Measurements from ENCODE around the gene CEP112.

Gene CEP112

DNA sequence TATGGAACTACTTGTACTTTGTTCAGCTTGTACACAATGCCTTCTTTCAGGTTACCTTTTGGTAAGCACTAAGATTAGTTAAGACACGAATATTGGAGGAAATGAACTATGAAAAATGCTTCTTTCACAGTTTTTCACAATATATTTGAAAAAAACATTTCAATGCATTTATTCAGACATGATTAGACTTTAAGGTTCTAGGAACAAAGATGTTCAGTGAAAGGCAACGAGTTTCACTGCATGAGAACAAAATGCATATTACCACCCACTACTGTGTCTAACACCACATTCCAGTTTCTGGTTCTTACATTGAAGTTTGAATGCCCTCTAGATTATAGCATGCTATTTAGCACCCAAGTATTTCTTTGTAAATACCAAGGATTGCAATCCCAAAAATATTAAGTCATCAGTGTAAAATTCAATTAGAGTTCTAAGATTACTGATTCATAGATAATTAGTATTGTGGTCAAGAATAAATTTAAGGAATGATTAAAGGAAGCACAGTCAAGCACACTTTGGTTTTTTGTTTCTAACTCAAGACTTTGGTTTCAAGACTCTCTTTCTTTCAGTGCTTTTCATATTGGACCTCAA is 261.7 kb downstream of the CEP112 start:
- DNase-seq (ENCODE audit: low spot score) = no peak

DNA sequence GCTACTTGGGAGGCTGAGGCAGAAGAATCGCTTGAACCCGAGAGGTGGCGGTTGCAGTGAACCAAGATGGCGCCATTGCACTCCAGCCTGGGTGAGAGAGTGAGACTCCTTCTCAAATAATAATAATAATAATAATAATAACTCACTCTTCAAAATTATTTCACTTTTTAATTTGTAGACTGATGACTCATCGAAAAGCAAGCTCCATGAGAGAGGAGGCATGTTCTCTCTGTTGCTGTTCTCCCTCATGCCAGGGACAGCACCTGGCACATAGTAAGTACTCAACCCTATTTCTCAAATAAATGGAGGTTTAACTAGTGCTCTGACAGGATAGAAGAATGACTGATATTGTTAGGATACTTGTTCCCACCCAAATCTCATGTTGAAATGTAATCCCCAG is 265.3 kb downstream of the CEP112 start:
- DNase-seq (ENCODE audit: low spot score) = no peak

DNA sequence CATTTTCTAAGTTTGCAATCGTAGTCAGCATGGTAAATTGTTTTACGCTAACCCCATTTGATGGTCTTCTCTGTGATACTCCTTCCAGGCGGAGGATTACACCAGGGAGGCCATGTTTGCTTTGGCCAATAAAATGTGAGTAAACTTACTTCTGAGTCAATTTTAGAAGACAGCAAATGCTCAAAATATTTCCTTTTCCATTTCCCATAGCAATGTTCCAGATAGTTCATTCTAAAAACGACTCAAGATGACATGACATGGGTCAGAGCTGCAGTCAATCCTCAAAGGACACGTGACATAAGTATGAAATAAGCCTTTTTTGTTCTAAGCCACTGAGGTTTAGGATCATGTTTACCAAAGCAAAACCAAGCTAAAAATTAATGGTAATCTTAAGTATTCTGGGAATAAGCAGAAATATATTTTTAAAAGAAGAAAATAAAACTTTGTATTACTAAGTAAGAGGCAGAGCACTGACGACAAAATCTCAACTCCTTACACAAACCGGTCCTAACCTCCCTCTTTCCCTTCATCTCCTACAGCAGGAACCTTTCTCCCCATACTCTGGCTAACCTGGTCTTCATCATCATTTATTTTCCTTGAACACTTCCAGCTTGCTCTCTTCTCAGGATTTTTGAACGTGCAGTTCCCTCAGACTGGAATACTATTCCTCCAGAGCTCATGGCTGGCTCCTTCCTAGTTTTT is 266.2 kb downstream of the CEP112 start:
- no peak for DNase-seq (ENCODE audit: low spot score)

DNA sequence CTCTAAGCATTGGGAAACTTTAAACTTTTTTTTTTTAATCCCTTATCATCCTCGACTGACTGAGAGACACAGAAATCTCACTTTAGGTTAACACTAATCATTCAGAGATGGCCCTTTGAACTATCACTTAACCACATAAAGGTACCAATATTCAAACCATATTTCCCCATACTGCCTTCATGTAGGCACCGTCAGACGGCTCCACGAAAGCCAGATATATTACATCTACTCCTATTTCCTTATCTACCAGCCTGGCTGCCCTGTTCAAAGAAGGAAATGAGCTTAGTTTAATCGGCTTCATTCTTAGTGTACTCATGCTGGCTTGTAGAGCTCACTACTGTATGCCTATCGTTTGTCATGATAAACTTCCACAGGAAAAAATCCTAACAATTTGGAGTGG is 270.9 kb downstream of the CEP112 start:
- DNase-seq (ENCODE audit: low spot score) = no peak

- DNase-seq (ENCODE audit: low spot score) = no peak
Measured at GRCh38 chr17:65918916-65919315, 273.0 kb downstream of the CEP112 start.

GRCh38 chr17:65918500-65918899 is 273.4 kb downstream of the CEP112 start:
- DNase-seq (ENCODE audit: low spot score) = no peak

- DNase-seq (ENCODE audit: low spot score) = no peak
Measured at GRCh38 chr17:65917560-65917959, 274.4 kb downstream of the CEP112 start.

DNA sequence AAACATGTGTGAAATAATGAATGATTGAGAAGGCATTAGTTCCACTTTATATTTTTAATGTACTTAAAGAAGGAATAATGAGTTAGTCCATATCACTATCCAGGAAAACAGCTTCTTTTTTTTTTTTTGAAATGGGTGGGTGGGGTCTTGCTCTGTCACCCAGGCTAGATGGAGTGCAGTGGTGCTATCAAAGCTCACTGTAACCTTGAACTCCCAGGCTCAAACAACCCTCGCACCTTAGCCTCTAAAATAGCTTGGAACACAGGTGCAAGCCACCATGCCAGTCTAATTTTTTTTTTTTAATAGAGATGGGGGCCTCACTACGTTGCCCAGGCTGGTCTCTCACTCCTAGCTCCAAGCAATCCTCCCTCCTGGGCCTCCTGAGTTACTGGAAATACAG is 275.5 kb downstream of the CEP112 start:
- no peak for DNase-seq (ENCODE audit: low spot score)

- DNase-seq (ENCODE audit: low spot score) = no peak
Measured at GRCh38 chr17:65914784-65915342, 277.1 kb downstream of the CEP112 start.

- DNase-seq (ENCODE audit: low spot score) = no peak
Measured at GRCh38 chr17:65913326-65913850, 278.5 kb downstream of the CEP112 start.

DNA sequence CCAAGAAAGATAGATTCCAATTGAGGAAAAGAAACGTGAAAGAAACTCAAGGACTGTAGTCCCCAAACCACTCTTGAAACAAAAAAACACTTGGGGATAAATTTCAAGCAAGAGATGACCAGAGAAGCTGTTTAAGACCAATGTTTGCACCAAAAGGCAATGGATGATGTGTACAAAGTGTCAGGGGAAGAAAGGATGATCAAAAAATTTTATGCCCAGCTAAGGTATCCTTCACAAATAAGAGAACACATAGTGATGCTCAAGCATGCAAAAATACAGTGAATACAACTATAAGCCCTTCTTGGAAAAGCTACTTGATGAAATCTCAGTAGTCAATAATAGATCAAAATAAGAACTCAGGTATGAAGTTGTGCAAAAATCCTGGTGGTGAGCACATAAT is 281.1 kb downstream of the CEP112 start:
- DNase-seq (ENCODE audit: low spot score) = no peak

GRCh38 chr17:65902831-65903522 is 289.0 kb downstream of the CEP112 start:
- no peak for DNase-seq (ENCODE audit: low spot score)

GRCh38 chr17:65902155-65902554 is 289.8 kb downstream of the CEP112 start:
- no peak for DNase-seq (ENCODE audit: low spot score)

DNA sequence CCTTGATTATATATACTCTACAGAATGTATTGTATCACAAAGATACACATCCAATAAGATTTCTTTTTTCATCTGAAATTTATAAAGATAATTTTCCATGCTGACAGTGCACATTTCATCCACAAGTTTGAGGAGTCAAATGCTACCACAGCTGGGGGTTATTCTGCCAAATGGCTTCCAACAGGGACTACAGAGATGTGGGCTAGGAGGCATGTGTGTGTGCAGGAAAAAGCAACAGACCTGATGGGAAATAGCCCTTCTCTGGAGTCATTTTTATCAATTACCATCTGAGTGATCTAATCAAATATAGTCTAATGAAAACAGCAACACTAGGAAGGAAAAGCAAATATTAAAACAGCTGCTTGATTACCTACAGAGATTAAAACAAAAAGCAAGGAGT is 290.5 kb downstream of the CEP112 start:
- no peak for DNase-seq (ENCODE audit: low spot score)

DNA sequence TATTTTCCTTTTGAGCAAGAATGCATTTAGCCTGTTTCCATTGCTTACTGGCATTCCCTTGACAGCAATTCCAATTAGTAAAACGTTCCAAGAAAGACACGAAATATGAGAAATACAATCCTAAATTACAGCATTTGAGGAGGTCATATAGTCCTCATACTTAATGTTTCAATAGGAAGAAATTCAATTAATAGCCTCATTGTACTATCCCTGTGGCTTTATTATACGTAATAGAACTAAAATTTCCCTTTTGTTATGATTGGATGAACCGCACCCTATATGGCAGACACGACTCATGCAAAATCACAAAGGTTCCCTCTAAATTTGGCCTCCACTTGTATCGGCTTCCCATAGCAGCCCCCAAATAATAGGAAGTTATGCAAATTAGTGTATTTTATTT is 291.7 kb downstream of the CEP112 start:
- no peak for DNase-seq (ENCODE audit: low spot score)

DNA sequence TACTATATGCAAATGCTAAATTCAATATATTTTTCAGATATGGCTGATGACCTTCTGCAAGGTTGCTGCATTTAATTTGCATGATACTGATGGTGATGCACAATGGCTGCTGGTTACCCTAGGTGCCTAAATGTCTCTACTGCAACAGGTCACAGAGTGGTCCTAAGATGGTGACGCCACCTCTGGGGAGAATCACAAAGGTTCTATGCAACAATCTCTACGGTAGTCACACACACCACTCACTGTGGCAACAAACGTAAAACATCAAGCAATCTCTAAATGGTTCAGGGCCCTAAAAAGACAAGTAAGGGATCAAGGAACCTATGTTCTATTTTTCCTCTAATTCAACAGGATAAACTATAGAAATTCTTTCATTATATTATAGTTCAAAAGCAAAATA is 293.3 kb downstream of the CEP112 start:
- DNase-seq (ENCODE audit: low spot score) = no peak

DNA sequence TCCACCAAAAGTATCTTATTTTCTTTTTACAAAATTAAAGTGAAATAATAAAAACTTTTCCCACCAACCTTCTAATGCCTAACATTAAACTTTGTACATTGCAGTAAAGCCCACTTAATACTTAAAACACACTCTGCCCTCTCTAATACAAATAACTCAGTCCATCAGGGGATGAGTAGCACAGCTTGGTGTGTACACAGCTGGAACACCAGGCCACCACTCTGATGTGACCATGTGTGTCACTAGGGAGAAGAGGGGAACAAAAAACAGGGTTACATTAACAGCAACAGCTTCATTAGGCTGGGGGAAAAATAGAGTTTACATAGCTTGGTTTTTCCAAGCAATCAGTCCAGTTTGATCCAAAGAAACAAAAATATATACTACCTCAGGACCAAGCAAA is 295.0 kb downstream of the CEP112 start:
- no peak for DNase-seq (ENCODE audit: low spot score)

DNA sequence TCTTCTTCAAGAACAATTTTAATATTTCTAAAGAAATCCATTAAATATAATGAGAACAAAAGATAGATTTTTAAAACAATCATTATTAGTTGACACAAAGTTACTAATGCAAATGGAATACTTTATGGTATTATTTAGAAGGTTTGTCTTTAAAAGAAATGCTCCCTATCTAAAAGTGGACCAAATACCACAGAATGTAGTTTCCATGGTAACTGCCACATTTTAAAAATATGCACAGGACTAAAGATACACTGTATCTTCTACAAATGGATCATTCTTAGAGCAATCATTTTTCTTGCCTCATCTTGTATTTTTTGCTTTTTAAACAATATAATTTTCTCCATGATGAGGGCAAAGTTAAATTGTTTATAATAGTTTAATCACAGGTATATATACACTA is 296.0 kb downstream of the CEP112 start:
- DNase-seq (ENCODE audit: low spot score) = no peak

- DNase-seq (ENCODE audit: low spot score) = no peak
Measured at GRCh38 chr17:65893692-65894279, 298.1 kb downstream of the CEP112 start.

- DNase-seq (ENCODE audit: low spot score) = no peak
Measured at GRCh38 chr17:65892912-65893377, 299.0 kb downstream of the CEP112 start.

DNA sequence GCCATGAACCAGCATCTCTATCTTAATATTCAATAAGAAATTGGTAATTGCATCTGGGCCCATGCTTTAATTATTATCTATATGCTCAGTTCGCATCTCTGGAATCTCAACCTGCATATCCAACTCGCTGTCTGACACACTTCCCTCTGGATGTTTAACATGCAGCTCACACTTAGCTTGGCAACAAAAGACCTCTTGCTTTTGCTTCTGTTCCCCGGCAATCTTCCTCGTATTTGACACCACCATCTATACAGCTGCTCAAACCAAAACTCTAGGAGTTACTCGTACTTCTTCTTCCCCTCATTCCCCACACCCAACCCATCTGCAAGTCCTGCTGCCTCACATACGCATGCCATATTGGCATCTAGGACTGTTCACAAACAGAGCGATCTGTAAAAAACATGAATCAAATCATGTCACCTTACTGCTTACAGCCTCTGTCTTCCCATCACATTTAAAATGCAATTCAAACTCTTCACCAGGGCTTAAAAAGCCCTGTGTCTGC is 300.6 kb downstream of the CEP112 start:
- DNase-seq (ENCODE audit: low spot score) = no peak

GRCh38 chr17:65888649-65889048 is 303.3 kb downstream of the CEP112 start:
- DNase-seq (ENCODE audit: low spot score) = no peak

All from HuH-7 (cell line).